ENCODE measurements around the gene FMN1.

- TF ChIP-seq, protein P1, sequence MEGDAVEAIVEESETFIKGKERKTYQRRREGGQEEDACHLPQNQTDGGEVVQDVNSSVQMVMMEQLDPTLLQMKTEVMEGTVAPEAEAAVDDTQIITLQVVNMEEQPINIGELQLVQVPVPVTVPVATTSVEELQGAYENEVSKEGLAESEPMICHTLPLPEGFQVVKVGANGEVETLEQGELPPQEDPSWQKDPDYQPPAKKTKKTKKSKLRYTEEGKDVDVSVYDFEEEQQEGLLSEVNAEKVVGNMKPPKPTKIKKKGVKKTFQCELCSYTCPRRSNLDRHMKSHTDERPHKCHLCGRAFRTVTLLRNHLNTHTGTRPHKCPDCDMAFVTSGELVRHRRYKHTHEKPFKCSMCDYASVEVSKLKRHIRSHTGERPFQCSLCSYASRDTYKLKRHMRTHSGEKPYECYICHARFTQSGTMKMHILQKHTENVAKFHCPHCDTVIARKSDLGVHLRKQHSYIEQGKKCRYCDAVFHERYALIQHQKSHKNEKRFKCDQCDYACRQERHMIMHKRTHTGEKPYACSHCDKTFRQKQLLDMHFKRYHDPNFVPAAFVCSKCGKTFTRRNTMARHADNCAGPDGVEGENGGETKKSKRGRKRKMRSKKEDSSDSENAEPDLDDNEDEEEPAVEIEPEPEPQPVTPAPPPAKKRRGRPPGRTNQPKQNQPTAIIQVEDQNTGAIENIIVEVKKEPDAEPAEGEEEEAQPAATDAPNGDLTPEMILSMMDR (IDR thresholded peaks at IDR 0.05): no peak
- TF ChIP-seq SP1 (CRISPR knock-in tag; conservative IDR thresholded peaks at IDR 0.05) (no peak), ELF4 (CRISPR knock-in tag; IDR thresholded peaks at IDR 0.05; ENCODE audit: low read depth) (no peak), NFYB (CRISPR knock-in tag; conservative IDR thresholded peaks at IDR 0.05; ENCODE audit: low read depth) (no peak), TCF7 (CRISPR knock-in tag; IDR thresholded peaks at IDR 0.05; ENCODE audit: low read depth) (no peak), GABPB1 (CRISPR knock-in tag; IDR thresholded peaks at IDR 0.05) (no peak), ATF3 (CRISPR knock-in tag; conservative IDR thresholded peaks at IDR 0.05) (no peak), FOXP4 (CRISPR knock-in tag; IDR thresholded peaks at IDR 0.05) (no peak), CREB1 (CRISPR knock-in tag; IDR thresholded peaks at IDR 0.05) (no peak), CREM (CRISPR knock-in tag; IDR thresholded peaks at IDR 0.05) (no peak), JUN (CRISPR knock-in tag; IDR thresholded peaks at IDR 0.05) (no peak)
- TF ChIP-seq, protein P2, sequence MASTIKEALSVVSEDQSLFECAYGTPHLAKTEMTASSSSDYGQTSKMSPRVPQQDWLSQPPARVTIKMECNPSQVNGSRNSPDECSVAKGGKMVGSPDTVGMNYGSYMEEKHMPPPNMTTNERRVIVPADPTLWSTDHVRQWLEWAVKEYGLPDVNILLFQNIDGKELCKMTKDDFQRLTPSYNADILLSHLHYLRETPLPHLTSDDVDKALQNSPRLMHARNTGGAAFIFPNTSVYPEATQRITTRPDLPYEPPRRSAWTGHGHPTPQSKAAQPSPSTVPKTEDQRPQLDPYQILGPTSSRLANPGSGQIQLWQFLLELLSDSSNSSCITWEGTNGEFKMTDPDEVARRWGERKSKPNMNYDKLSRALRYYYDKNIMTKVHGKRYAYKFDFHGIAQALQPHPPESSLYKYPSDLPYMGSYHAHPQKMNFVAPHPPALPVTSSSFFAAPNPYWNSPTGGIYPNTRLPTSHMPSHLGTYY (CRISPR knock-in tag; IDR thresholded peaks at IDR 0.05): no peak
- TF ChIP-seq, protein P3, sequence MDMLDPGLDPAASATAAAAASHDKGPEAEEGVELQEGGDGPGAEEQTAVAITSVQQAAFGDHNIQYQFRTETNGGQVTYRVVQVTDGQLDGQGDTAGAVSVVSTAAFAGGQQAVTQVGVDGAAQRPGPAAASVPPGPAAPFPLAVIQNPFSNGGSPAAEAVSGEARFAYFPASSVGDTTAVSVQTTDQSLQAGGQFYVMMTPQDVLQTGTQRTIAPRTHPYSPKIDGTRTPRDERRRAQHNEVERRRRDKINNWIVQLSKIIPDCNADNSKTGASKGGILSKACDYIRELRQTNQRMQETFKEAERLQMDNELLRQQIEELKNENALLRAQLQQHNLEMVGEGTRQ (CRISPR knock-in tag; IDR thresholded peaks at IDR 0.05): no peak
Measured at GRCh38 chr15:33114374-33114717, 80.2 kb downstream of the FMN1 start.
